Ishikawa (cell line): ENCODE results near the gene NEXN.

Experiments
- MAX ChIP-seq: IDR thresholded peaks from 2 replicates; pipeline ENCODE4 v1.6.1; 2012
- NFIC ChIP-seq: IDR thresholded peaks from 2 replicates; pipeline ENCODE4 v1.6.1; 2012
- TCF12 ChIP-seq: IDR thresholded peaks from 2 replicates; pipeline ENCODE4 v1.6.1; 2012; ENCODE audit warnings: low read depth

GRCh38 chr1:77975386-77975785 lies 87.0 kb downstream of the NEXN start:
- TF ChIP-seq TCF12: no peak
- no peak for TF ChIP-seq NFIC
- no peak for TF ChIP-seq MAX
